ENCODE measurements around the gene ADM2. TPM values are rescaled to one million over a fixed set of nuclear protein-coding genes. Genes with fewer than 3 reads are reported as not detected.

Gene ADM2
- total RNA-seq, 4 donors from 2014 or later = under 0.01 TPM; not detected in 3

- H3K27me3 ChIP-seq = peaks cover 10 to 48% (median 33%) of the 10 kb centered on the region in 4 donors
- WGBS = 67% methylated on average over 15 of the region's 15 CpGs
- H3K36me3 ChIP-seq = peaks cover 0 to 4% (median 3%) of the 10 kb centered on the region in 4 donors
- H3K4me3 ChIP-seq = peak overlapping the region; percentile 62 to 72 (median 63)
- H3K9me3 ChIP-seq = no peaks in the 10 kb centered on the region
- intact Hi-C loops (cut with DNase I) = loop anchor here (5.0 kb wide), 1 partner anchor 53 kb away; the partner anchor contains the start of gene CHKB
- peaks cover 45 to 83% (median 74%) of the 10 kb centered on the region in 4 donors for H3K4me1 ChIP-seq
- DNase-seq (ENCODE audit: extremely low spot score) = no peak
- TF ChIP-seq CTCF (IDR thresholded peaks at IDR 0.05) = no peak
- no peak for TF ChIP-seq EP300 (IDR thresholded peaks at IDR 0.05)
- no peak for TF ChIP-seq POLR2AphosphoS5 (IDR thresholded peaks at IDR 0.05)
- no peak for TF ChIP-seq POLR2A (IDR thresholded peaks at IDR 0.05; ENCODE audit: low read depth)
- H3K27ac ChIP-seq (replicated peaks in 1 of 4) = peak overlapping the region; percentile 79 to 93 (median 88)
Observed at GRCh38 chr22:50528682-50529415, 47.5 kb downstream of the ADM2 start.

- no peak for TF ChIP-seq POLR2AphosphoS5 (IDR thresholded peaks at IDR 0.05)
- TF ChIP-seq POLR2A (IDR thresholded peaks at IDR 0.05; ENCODE audit: low read depth) = no peak
- no peak for TF ChIP-seq CTCF (IDR thresholded peaks at IDR 0.05)
- TF ChIP-seq EP300 (IDR thresholded peaks at IDR 0.05) = no peak
- WGBS = no CpG with 5 or more reads among the region's 50 CpGs
- Histone ChIP-seq H3K9me3 (no peaks in the 10 kb centered on the region), H3K27me3 (peaks cover 10 to 55% (median 37%) of the 10 kb centered on the region in 4 donors), H3K36me3 (no peaks in the 10 kb centered on the region), H3K4me1 (peaks cover 41 to 77% (median 68%) of the 10 kb centered on the region in 4 donors), H3K4me3 (peak overlapping the region; percentile 62 to 72 (median 63)), H3K27ac (replicated peaks in 1 of 4) (peak overlapping the region; percentile 79 to 93 (median 88))
- no peak for DNase-seq (ENCODE audit: extremely low spot score)
- intact Hi-C loops (cut with DNase I) = loop anchor here (5.0 kb wide), 1 partner anchor 53 kb away; the partner anchor contains the start of gene CHKB
Observed at GRCh38 chr22:50529416-50529896, 48.1 kb downstream of the ADM2 start.

- TF ChIP-seq CTCF (IDR thresholded peaks at IDR 0.05) (no peak), POLR2AphosphoS5 (IDR thresholded peaks at IDR 0.05) (peak; percentile 61 to 80), EP300 (IDR thresholded peaks at IDR 0.05) (no peak), POLR2A (IDR thresholded peaks at IDR 0.05; ENCODE audit: low read depth) (peak; percentile 46)
- Histone ChIP-seq H3K4me3 (peak within 1 kb of the TSS; percentile 62 to 72 (median 63)), H3K27me3 (peaks cover 10 to 60% (median 37%) of the 10 kb centered on the region in 4 donors), H3K9me3 (no peaks in the 10 kb centered on the region), H3K27ac (replicated peaks in 1 of 4) (peak within 1 kb of the TSS; percentile 79 to 93 (median 88)), H3K36me3 (no peaks in the 10 kb centered on the region), H3K4me1 (peaks cover 35 to 71% (median 62%) of the 10 kb centered on the region in 4 donors)
- 6% methylated on average over 17 of the region's 92 CpGs for whole genome bisulfite sequencing
- intact Hi-C loops (cut with DNase I) = loop anchor here (5.0 kb wide), 1 partner anchor 52 kb away; the partner anchor contains the start of gene CHKB
- DNase-seq (ENCODE audit: extremely low spot score) = no peak
Observed at GRCh38 chr22:50529897-50530579, 48.7 kb downstream of the ADM2 start, which contains the start of gene TYMP. TSS of gene TYMP (minus strand) at chr22:50530012. CDS start at chr22:50529709, 303 bp downstream.

- TF ChIP-seq CTCF (IDR thresholded peaks at IDR 0.05) (no peak), POLR2AphosphoS5 (IDR thresholded peaks at IDR 0.05) (no peak), POLR2A (IDR thresholded peaks at IDR 0.05; ENCODE audit: low read depth) (no peak), EP300 (IDR thresholded peaks at IDR 0.05) (no peak)
- no CpG with 5 or more reads among the region's 21 CpGs for WGBS
- H3K36me3 ChIP-seq = no peaks in the 10 kb centered on the region
- peaks cover 10 to 65% (median 37%) of the 10 kb centered on the region in 4 donors for H3K27me3 ChIP-seq
- H3K4me1 ChIP-seq = peaks cover 35 to 68% (median 61%) of the 10 kb centered on the region in 4 donors
- peak overlapping the region; percentile 62 to 72 (median 63) for H3K4me3 ChIP-seq
- peak overlapping the region; percentile 79 to 93 (median 88) for H3K27ac ChIP-seq (replicated peaks in 1 of 4)
- DNase-seq (ENCODE audit: extremely low spot score) = no peak
- intact Hi-C loops (cut with DNase I) = no loop called here
- no peaks in the 10 kb centered on the region for H3K9me3 ChIP-seq
Observed at GRCh38 chr22:50530580-50530876, 49.2 kb downstream of the ADM2 start.

All from esophagus muscularis mucosa (tissue), 4 donors.